Astrocyte (in vitro differentiated cells and primary cell): ENCODE data around the gene TLR6. TPM values are rescaled to one million over a fixed set of nuclear protein-coding genes. Genes with fewer than 3 reads are reported as not detected.

ENCODE experiments used
- DNase-seq: peaks from one replicate; pipeline ENCODE4 v3.0.0-alpha.2; 2010; ENCODE audit warnings: low read depth
- FAIRE-seq: peaks from 2 replicates; lab custom pipeline; 2011; peaks lifted over from hg19 to GRCh38; lab: Jason Lieb, UNC
- H2AFZ ChIP-seq: 2 replicates; pipeline ENCODE4 v1.6.0; 2012; ENCODE audit warnings: low read depth, low read length, inconsistent platforms
- H3K27ac ChIP-seq: 2 replicates; pipeline ENCODE4 v1.5.1; 2011; ENCODE audit warnings: low read depth, low read length, inconsistent platforms
- H3K27me3 ChIP-seq: 2 replicates; pipeline ENCODE4 v1.6.0; 2011; ENCODE audit warnings: low read length, inconsistent platforms; ENCODE audit not compliant: insufficient read depth
- H3K36me3 ChIP-seq: 2 replicates; pipeline ENCODE4 v1.5.1; 2011; ENCODE audit warnings: low read length, inconsistent platforms; ENCODE audit not compliant: insufficient read depth
- H3K4me1 ChIP-seq: 2 replicates; pipeline ENCODE4 v1.5.1; 2011; ENCODE audit warnings: low read length, inconsistent platforms; ENCODE audit not compliant: insufficient read depth
- H3K4me2 ChIP-seq: 2 replicates; pipeline ENCODE4 v1.6.0; 2012; ENCODE audit warnings: low read length, inconsistent platforms
- H3K4me3 ChIP-seq: 2 replicates; pipeline ENCODE4 v1.5.1; 2011; ENCODE audit warnings: low read depth, mild to moderate bottlenecking, low read length, inconsistent platforms; ENCODE audit not compliant: insufficient read depth
- H3K79me2 ChIP-seq: 2 replicates; pipeline ENCODE4 v1.6.0; 2012; ENCODE audit warnings: mild to moderate bottlenecking, low read length, inconsistent platforms; ENCODE audit not compliant: insufficient read depth
- H3K9ac ChIP-seq: 2 replicates; pipeline ENCODE4 v1.6.0; 2012; ENCODE audit warnings: mild to moderate bottlenecking, low read length, inconsistent platforms
- H3K9me3 ChIP-seq: 2 replicates; pipeline ENCODE4 v1.5.1; 2012; ENCODE audit warnings: low read depth, mild to moderate bottlenecking, low read length, inconsistent platforms; ENCODE audit not compliant: insufficient read depth
- H4K20me1 ChIP-seq: 2 replicates; pipeline ENCODE4 v1.6.0; 2012; ENCODE audit warnings: low read length, inconsistent platforms; ENCODE audit not compliant: insufficient read depth
- H3K27ac Mint-ChIP-seq: one replicate; pipeline ENCODE4 v1.8.0; 2021; ENCODE audit warnings: mild to moderate bottlenecking, mixed read lengths; ENCODE audit not compliant: unreplicated experiment
- H3K27me3 Mint-ChIP-seq: one replicate; pipeline ENCODE4 v1.8.0; 2021; ENCODE audit warnings: low read depth, mixed read lengths; ENCODE audit not compliant: unreplicated experiment
- H3K36me3 Mint-ChIP-seq: one replicate; pipeline ENCODE4 v1.8.0; 2021; ENCODE audit warnings: low read depth, mixed read lengths; ENCODE audit not compliant: unreplicated experiment
- H3K4me1 Mint-ChIP-seq: one replicate; pipeline ENCODE4 v1.8.0; 2021; ENCODE audit warnings: low read depth, mixed read lengths; ENCODE audit not compliant: unreplicated experiment
- H3K4me3 Mint-ChIP-seq: one replicate; pipeline ENCODE4 v1.8.0; 2021; ENCODE audit warnings: mild to moderate bottlenecking, moderate library complexity, mixed read lengths; ENCODE audit not compliant: unreplicated experiment
- H3K9me3 Mint-ChIP-seq: one replicate; pipeline ENCODE4 v1.8.0; 2021; ENCODE audit warnings: mild to moderate bottlenecking, mixed read lengths; ENCODE audit not compliant: unreplicated experiment
- CTCF ChIP-seq: IDR thresholded peaks from 2 replicates; pipeline ENCODE4 v1.5.1; 2011; ENCODE audit warnings: low read depth, mild to moderate bottlenecking, inconsistent platforms, low read length, moderate library complexity; ENCODE audit not compliant: insufficient read depth
- EZH2 ChIP-seq: IDR thresholded peaks from 2 replicates; pipeline ENCODE4 v1.6.1; 2012; ENCODE audit warnings: mild to moderate bottlenecking, low read length, inconsistent platforms; ENCODE audit not compliant: insufficient read depth
- total RNA-seq: library from RNA; stranded (reverse); gene quantifications from 2 replicates; pipeline ENCODE4 v1.2.1, GENCODE V29; 2021

The TLR6 gene
- total RNA-seq, 1 donor from 2014 or later: 3.8 TPM

DNA sequence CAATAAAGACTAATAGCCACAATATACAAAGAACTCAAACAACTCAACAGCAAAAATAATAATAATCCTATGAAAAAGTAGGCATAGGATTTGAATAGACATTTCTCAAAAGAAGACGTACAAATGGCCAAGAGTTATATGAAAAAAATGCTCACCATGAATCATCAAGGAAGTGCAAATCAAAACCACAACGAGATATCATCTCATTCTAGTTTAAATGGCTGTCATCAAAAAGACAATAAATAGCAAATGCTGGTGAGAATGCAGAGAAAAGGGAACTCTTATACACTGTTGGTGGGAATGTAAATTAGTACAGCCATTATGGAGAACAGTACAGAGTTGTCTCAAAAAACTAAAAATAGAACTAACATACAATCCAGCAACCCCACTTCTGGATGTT is 18.8 kb downstream of the TLR6 start:
- H3K4me2 ChIP-seq: peak overlapping the region; percentile 37
- no peak overlapping the region for H3K27ac ChIP-seq
- no peaks in the 10 kb centered on the region for H3K4me1 Mint-ChIP-seq
- H3K36me3 Mint-ChIP-seq: peaks cover 7% of the 10 kb centered on the region
- DNase-seq: peak; percentile 71
- H4K20me1 ChIP-seq: no peaks in the 10 kb centered on the region
- H3K9ac ChIP-seq: no peak overlapping the region
- no peak overlapping the region for H3K27ac Mint-ChIP-seq
- no peaks in the 10 kb centered on the region for H3K27me3 ChIP-seq
- no peaks in the 10 kb centered on the region for H3K79me2 ChIP-seq
- TF ChIP-seq EZH2 (no peak), CTCF (no peak)
- H2AFZ ChIP-seq: no peak overlapping the region
- H3K4me3 Mint-ChIP-seq: no peak overlapping the region
- no peaks in the 10 kb centered on the region for H3K4me1 ChIP-seq
- peaks cover 11% of the 10 kb centered on the region for H3K9me3 Mint-ChIP-seq
- H3K36me3 ChIP-seq: no peaks in the 10 kb centered on the region
- no peaks in the 10 kb centered on the region for H3K9me3 ChIP-seq
- FAIRE-seq: peak; percentile 67
- H3K27me3 Mint-ChIP-seq: no peaks in the 10 kb centered on the region
- H3K4me3 ChIP-seq: no peak overlapping the region

DNA sequence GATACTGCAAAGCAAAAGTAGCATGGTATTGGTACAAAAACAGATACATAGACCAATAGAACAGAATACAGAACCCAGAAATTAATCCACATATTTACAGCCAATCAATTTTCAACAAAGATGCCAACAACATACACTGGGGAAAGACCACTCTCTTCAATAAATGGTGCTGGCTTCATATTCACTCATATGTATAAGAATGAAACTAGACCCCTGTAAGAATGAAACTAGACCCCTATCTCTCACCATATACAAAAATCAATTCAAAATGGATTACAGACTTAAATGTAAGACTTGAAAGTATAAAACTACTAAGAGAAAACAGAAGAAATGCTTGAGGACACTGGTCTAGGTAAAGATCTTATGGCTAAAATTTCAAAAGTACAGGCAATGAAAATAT is 19.3 kb downstream of the TLR6 start:
- Mint-ChIP-seq H3K4me3 (no peak overlapping the region), H3K27ac (no peak overlapping the region), H3K36me3 (peaks cover 7% of the 10 kb centered on the region), H3K9me3 (peaks cover 11% of the 10 kb centered on the region), H3K27me3 (no peaks in the 10 kb centered on the region), H3K4me1 (no peaks in the 10 kb centered on the region)
- no peak for FAIRE-seq
- no peak for DNase-seq
- H2AFZ ChIP-seq: no peak overlapping the region
- no peaks in the 10 kb centered on the region for H3K27me3 ChIP-seq
- no peak for TF ChIP-seq CTCF
- no peak for TF ChIP-seq EZH2
- H3K4me2 ChIP-seq: no peak overlapping the region
- no peak overlapping the region for H3K27ac ChIP-seq
- no peaks in the 10 kb centered on the region for H3K79me2 ChIP-seq
- no peak overlapping the region for H3K9ac ChIP-seq
- no peaks in the 10 kb centered on the region for H3K36me3 ChIP-seq
- no peaks in the 10 kb centered on the region for H4K20me1 ChIP-seq
- no peaks in the 10 kb centered on the region for H3K4me1 ChIP-seq
- no peak overlapping the region for H3K4me3 ChIP-seq
- H3K9me3 ChIP-seq: no peaks in the 10 kb centered on the region

- no peak overlapping the region for H3K27ac ChIP-seq
- H3K4me3 ChIP-seq: no peak overlapping the region
- H3K9ac ChIP-seq: no peak overlapping the region
- H3K4me2 ChIP-seq: no peak overlapping the region
- H4K20me1 ChIP-seq: no peaks in the 10 kb centered on the region
- no peak for TF ChIP-seq CTCF
- TF ChIP-seq EZH2: no peak
- no peaks in the 10 kb centered on the region for H3K36me3 ChIP-seq
- Mint-ChIP-seq H3K36me3 (peaks cover 7% of the 10 kb centered on the region), H3K27ac (no peak overlapping the region), H3K9me3 (peaks cover 11% of the 10 kb centered on the region), H3K4me3 (no peak overlapping the region), H3K4me1 (no peaks in the 10 kb centered on the region), H3K27me3 (no peaks in the 10 kb centered on the region)
- no peak overlapping the region for H2AFZ ChIP-seq
- no peaks in the 10 kb centered on the region for H3K9me3 ChIP-seq
- no peaks in the 10 kb centered on the region for H3K27me3 ChIP-seq
- no peak for FAIRE-seq
- H3K4me1 ChIP-seq: no peaks in the 10 kb centered on the region
- H3K79me2 ChIP-seq: no peaks in the 10 kb centered on the region
- no peak for DNase-seq
Measured at GRCh38 chr4:38834570-38834969, 22.0 kb downstream of the TLR6 start.
